Liver (tissue), 9 donors: Measurements from ENCODE around the gene ITGBL1. TPM values are rescaled to one million over a fixed set of nuclear protein-coding genes. Genes with fewer than 3 reads are reported as not detected.

Source experiments
- DNase-seq: peaks from one replicate; pipeline ENCODE4 v3.0.0-alpha.2; 2017; ENCODE audit warnings: low spot score
- H3K27ac ChIP-seq, 2 donors: one replicate each; pipeline ENCODE4 v1.7.0; 2013; ENCODE audit warnings: inconsistent platforms in 2 of 2, low read length in 2 of 2, control low read depth in 1 of 2, low read depth in 1 of 2, mild to moderate bottlenecking in 1 of 2
- H3K27me3 ChIP-seq, 4 donors: one replicate each; pipeline versions ENCODE4 v1.6.1 to v1.7.0; 2013; ENCODE audit warnings: low read length in 3 of 4, inconsistent platforms in 1 of 4, mild to moderate bottlenecking in 1 of 4, moderate library complexity in 1 of 4; ENCODE audit not compliant: control insufficient read depth in 4 of 4, insufficient read depth in 4 of 4
- H3K36me3 ChIP-seq, 4 donors: one replicate each; pipeline versions ENCODE4 v1.6.1 to v1.7.0; 2013; ENCODE audit warnings: low read length in 3 of 4, mild to moderate bottlenecking in 3 of 4, low read depth in 1 of 4, moderate library complexity in 1 of 4; ENCODE audit not compliant: control insufficient read depth in 4 of 4, insufficient read depth in 3 of 4
- H3K4me1 ChIP-seq, 4 donors: one replicate each; pipeline versions ENCODE4 v1.6.1 to v1.7.0; 2013; ENCODE audit warnings: low read length in 3 of 4, mild to moderate bottlenecking in 3 of 4, moderate library complexity in 1 of 4; ENCODE audit not compliant: control insufficient read depth in 4 of 4, insufficient read depth in 4 of 4
- H3K4me3 ChIP-seq, 3 donors: one replicate each; pipeline versions ENCODE4 v1.6.1 to v1.7.0; 2013; ENCODE audit warnings: low read length in 3 of 3, control low read depth in 1 of 3, low read depth in 1 of 3, mild to moderate bottlenecking in 1 of 3
- H3K9ac ChIP-seq, 2 donors: one replicate each; pipeline ENCODE4 v1.7.0; 2013; ENCODE audit warnings: low read length in 2 of 2, mild to moderate bottlenecking in 2 of 2, moderate library complexity in 2 of 2, control low read depth in 1 of 2, low read depth in 1 of 2
- H3K9me3 ChIP-seq, 4 donors: one replicate each; pipeline versions ENCODE4 v1.6.1 to v1.7.0; 2013; ENCODE audit warnings: low read length in 3 of 4; ENCODE audit not compliant: control insufficient read depth in 4 of 4
- ATF3 ChIP-seq: IDR thresholded peaks from 2 replicates; pipeline ENCODE4 v1.6.1; 2016; ENCODE audit warnings: antibody characterized with exemption
- EGR1 ChIP-seq, 2 donors: IDR thresholded peaks; 2 replicates each; pipeline ENCODE4 v1.6.1; 2016 to 2018; ENCODE audit warnings: antibody characterized with exemption in 2 of 2, low read depth in 2 of 2
- GABPA ChIP-seq, 2 donors: IDR thresholded peaks in 1 of 2; conservative IDR thresholded peaks in 1 of 2; 2 replicates each; pipeline ENCODE4 v1.6.1; 2016; ENCODE audit warnings: antibody characterized with exemption in 2 of 2, mild to moderate bottlenecking in 1 of 2, moderate library complexity in 1 of 2
- HNF4A ChIP-seq, 2 donors: conservative IDR thresholded peaks; 2 replicates each; pipeline ENCODE4 v1.6.1; 2016; ENCODE audit warnings: antibody characterized with exemption in 2 of 2, mild to moderate bottlenecking in 2 of 2
- HNF4G ChIP-seq: IDR thresholded peaks from 2 replicates; pipeline ENCODE4 v1.6.1; 2016; ENCODE audit warnings: antibody characterized with exemption
- JUND ChIP-seq, 2 donors: IDR thresholded peaks; 2 replicates each; pipeline ENCODE4 v1.6.1; 2016; ENCODE audit warnings: antibody characterized with exemption in 2 of 2
- NR2F2 ChIP-seq: IDR thresholded peaks from 2 replicates; pipeline ENCODE4 v1.6.1; 2016; ENCODE audit warnings: antibody characterized with exemption
- SP1 ChIP-seq: IDR thresholded peaks from 2 replicates; pipeline ENCODE4 v1.6.1; 2018; ENCODE audit warnings: antibody characterized with exemption, mild to moderate bottlenecking
- TAF1 ChIP-seq: conservative IDR thresholded peaks from 2 replicates; pipeline ENCODE4 v1.6.1; 2016; ENCODE audit warnings: antibody characterized with exemption, mild to moderate bottlenecking
- YY1 ChIP-seq: IDR thresholded peaks from 2 replicates; pipeline ENCODE4 v1.6.1; 2016; ENCODE audit warnings: antibody characterized with exemption, mild to moderate bottlenecking
- WGBS: extraction: QIAGEN DNeasy Blood & Tissue Kit; methylation state at CpG from one replicate; pipeline ENCODE4 v1.1.7; 2013; 5-methylcytosine and 5-hydroxymethylcytosine counted together
- polyA plus RNA-seq, 2 donors: library from polyadenylated mRNA; stranded (reverse) in 1 of 2; unstranded in 1 of 2; fragments of 200-250 nt in 1 of 2; fragments of >200 nt in 1 of 2; fragmentation: Nextera tagmentation in 1 of 2; extraction: Ambion mirVana in 1 of 2; gene quantifications; one replicate each; pipeline versions ENCODE4 v1.2.1 to v1.2.3, GENCODE V29; 2013 to 2015
- total RNA-seq, 2 donors: library from RNA; depleted of rRNA; stranded (reverse); fragments of >200 nt; gene quantifications; one replicate each; pipeline ENCODE4 v1.2.3, GENCODE V29; 2014
- TF ChIP-seq, protein P1 (sequence below): IDR thresholded peaks from 2 replicates; pipeline ENCODE4 v1.6.1; 2016; ENCODE audit warnings: antibody characterized with exemption, mild to moderate bottlenecking
- TF ChIP-seq, protein P2 (sequence below): IDR thresholded peaks from 2 replicates; pipeline ENCODE4 v1.6.1; 2016; ENCODE audit warnings: antibody characterized with exemption
- TF ChIP-seq, protein P3 (sequence below): fragments of 150-350 bp; IDR thresholded peaks from 2 replicates; pipeline ENCODE4 v1.5.1; 2017; ENCODE audit warnings: improper control_type of control experiment, low read depth, low read length; ENCODE audit not compliant: missing input control
- donor health status: healthy.
- donor health status: healthy.
- donor health status: healthy.
- donor health status: healthy.
- donor health status: healthy.

ITGBL1 gene
- total and polyA plus RNA-seq, 4 donors, result 0.28 to 2.2 (median 1.2) TPM

DNA sequence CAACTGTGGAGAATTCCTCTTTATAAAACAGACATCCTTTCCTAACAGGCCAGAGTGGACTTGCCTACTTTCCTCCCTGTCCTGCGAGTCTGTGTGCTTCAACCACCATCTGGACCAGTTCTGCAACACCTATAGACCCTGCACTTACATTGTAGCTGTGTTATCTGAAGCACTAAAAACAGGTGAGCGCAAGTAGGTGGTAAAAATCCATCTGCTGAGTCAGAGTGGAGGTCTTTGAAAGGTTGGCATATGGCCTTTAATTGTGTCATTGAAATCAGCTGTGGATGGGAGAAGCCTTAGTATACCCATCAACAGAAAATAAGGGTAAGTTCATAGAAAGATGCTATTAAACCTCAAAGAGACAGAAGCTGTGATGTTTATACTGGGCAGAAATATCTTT, 28.6 kb upstream of the ITGBL1 start (continued):
- TF ChIP-seq, protein P1, sequence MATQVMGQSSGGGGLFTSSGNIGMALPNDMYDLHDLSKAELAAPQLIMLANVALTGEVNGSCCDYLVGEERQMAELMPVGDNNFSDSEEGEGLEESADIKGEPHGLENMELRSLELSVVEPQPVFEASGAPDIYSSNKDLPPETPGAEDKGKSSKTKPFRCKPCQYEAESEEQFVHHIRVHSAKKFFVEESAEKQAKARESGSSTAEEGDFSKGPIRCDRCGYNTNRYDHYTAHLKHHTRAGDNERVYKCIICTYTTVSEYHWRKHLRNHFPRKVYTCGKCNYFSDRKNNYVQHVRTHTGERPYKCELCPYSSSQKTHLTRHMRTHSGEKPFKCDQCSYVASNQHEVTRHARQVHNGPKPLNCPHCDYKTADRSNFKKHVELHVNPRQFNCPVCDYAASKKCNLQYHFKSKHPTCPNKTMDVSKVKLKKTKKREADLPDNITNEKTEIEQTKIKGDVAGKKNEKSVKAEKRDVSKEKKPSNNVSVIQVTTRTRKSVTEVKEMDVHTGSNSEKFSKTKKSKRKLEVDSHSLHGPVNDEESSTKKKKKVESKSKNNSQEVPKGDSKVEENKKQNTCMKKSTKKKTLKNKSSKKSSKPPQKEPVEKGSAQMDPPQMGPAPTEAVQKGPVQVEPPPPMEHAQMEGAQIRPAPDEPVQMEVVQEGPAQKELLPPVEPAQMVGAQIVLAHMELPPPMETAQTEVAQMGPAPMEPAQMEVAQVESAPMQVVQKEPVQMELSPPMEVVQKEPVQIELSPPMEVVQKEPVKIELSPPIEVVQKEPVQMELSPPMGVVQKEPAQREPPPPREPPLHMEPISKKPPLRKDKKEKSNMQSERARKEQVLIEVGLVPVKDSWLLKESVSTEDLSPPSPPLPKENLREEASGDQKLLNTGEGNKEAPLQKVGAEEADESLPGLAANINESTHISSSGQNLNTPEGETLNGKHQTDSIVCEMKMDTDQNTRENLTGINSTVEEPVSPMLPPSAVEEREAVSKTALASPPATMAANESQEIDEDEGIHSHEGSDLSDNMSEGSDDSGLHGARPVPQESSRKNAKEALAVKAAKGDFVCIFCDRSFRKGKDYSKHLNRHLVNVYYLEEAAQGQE, result no peak
- TF ChIP-seq JUND (IDR thresholded peaks at IDR 0.05), result no peak

- Histone ChIP-seq H3K36me3 (no peaks in the 10 kb centered on the region), H3K27me3 (peaks cover 0 to 3% (median 0%) of the 10 kb centered on the region in 4 donors), H3K27ac (no peak overlapping the region), H3K9me3 (no peaks in the 10 kb centered on the region), H3K4me3 (no peak overlapping the region), H3K4me1 (no peaks in the 10 kb centered on the region), H3K9ac (no peak overlapping the region)
- TF ChIP-seq HNF4A (conservative IDR thresholded peaks at IDR 0.05) (no peak), NR2F2 (no peak), HNF4G (no peak), ATF3 (no peak), YY1 (no peak), EGR1 (IDR thresholded peaks at IDR 0.05; ENCODE audit: low read depth in 2 of 2) (no peak), JUND (IDR thresholded peaks at IDR 0.05) (no peak)
- TF ChIP-seq, protein P2, sequence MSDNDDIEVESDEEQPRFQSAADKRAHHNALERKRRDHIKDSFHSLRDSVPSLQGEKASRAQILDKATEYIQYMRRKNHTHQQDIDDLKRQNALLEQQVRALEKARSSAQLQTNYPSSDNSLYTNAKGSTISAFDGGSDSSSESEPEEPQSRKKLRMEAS, result no peak
- TF ChIP-seq, protein P1, result no peak
- DNase-seq, result no peak
- 46% methylated on average over 6 of the region's 6 CpGs for WGBS
Measured at GRCh38 chr13:101424381-101425155, 27.9 kb upstream of the ITGBL1 start.

- peaks cover 0 to 3% (median 0%) of the 10 kb centered on the region in 4 donors for H3K27me3 ChIP-seq
- H3K4me3 ChIP-seq, result no peak overlapping the region
- no peak for DNase-seq
- no peak overlapping the region for H3K27ac ChIP-seq
- H3K36me3 ChIP-seq, result no peaks in the 10 kb centered on the region
- H3K9me3 ChIP-seq, result no peaks in the 10 kb centered on the region
- H3K4me1 ChIP-seq, result no peaks in the 10 kb centered on the region
- no peak overlapping the region for H3K9ac ChIP-seq
- TF ChIP-seq GABPA (IDR thresholded peaks at IDR 0.05 in 1 of 2, conservative IDR thresholded peaks at IDR 0.05 in 1 of 2) (no peak), TAF1 (no peak), NR2F2 (no peak), EGR1 (IDR thresholded peaks at IDR 0.05; ENCODE audit: low read depth in 2 of 2) (no peak), SP1 (no peak)
- TF ChIP-seq, protein P3, sequence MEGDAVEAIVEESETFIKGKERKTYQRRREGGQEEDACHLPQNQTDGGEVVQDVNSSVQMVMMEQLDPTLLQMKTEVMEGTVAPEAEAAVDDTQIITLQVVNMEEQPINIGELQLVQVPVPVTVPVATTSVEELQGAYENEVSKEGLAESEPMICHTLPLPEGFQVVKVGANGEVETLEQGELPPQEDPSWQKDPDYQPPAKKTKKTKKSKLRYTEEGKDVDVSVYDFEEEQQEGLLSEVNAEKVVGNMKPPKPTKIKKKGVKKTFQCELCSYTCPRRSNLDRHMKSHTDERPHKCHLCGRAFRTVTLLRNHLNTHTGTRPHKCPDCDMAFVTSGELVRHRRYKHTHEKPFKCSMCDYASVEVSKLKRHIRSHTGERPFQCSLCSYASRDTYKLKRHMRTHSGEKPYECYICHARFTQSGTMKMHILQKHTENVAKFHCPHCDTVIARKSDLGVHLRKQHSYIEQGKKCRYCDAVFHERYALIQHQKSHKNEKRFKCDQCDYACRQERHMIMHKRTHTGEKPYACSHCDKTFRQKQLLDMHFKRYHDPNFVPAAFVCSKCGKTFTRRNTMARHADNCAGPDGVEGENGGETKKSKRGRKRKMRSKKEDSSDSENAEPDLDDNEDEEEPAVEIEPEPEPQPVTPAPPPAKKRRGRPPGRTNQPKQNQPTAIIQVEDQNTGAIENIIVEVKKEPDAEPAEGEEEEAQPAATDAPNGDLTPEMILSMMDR, result no peak
- 86% methylated on average over 3 of the region's 3 CpGs for WGBS
Measured at GRCh38 chr13:101425156-101425471, 27.4 kb upstream of the ITGBL1 start.
